MCF 10A (cell line): ENCODE measurements around the gene SLC43A3. TPM values are rescaled to one million over a fixed set of nuclear protein-coding genes. Genes with fewer than 3 reads are reported as not detected.

Experiments
- BruUV-seq: library from RNA; stranded (reverse); fragments of 400-500 nt; replicated peaks from 2 replicates; lab custom pipeline; 2021; lab: Mats Ljungman, UMichigan
- CTCF ChIA-PET: fragments of 300-600 bp; sonication (Branson Sonifier 250); formaldehyde crosslinking; extraction: SDS; loops from one replicate; lab custom pipeline; 2021; ENCODE audit warnings: antibody characterized with exemption, inconsistent platforms; lab: Yijun Ruan, JAX
- POLR2A ChIA-PET: fragments of 300-600, 350-650 bp; sonication (Branson Sonifier 250); formaldehyde crosslinking; extraction: SDS; loops from one replicate; lab custom pipeline; 2020; ENCODE audit warnings: antibody characterized with exemption, inconsistent platforms; lab: Yijun Ruan, JAX
- DNase-seq: peaks from one replicate; pipeline ENCODE4 v3.0.0-alpha.2; 2018; ENCODE audit not compliant: unreplicated experiment
- H3K27ac Mint-ChIP-seq: one replicate; pipeline ENCODE4 v1.8.0; 2022; ENCODE audit warnings: mild to moderate bottlenecking, low read depth, mixed read lengths; ENCODE audit not compliant: unreplicated experiment
- H3K27me3 Mint-ChIP-seq: one replicate; pipeline ENCODE4 v1.8.0; 2022; ENCODE audit warnings: mixed read lengths; ENCODE audit not compliant: insufficient read depth, unreplicated experiment
- H3K36me3 Mint-ChIP-seq: one replicate; pipeline ENCODE4 v1.8.0; 2022; ENCODE audit warnings: mild to moderate bottlenecking, moderate library complexity, mixed read lengths; ENCODE audit not compliant: insufficient read depth, unreplicated experiment
- H3K4me1 Mint-ChIP-seq: one replicate; pipeline ENCODE4 v1.8.0; 2022; ENCODE audit warnings: mixed read lengths; ENCODE audit not compliant: insufficient read depth, unreplicated experiment
- H3K4me3 Mint-ChIP-seq: one replicate; pipeline ENCODE4 v1.8.0; 2022; ENCODE audit warnings: mild to moderate bottlenecking, moderate library complexity, mixed read lengths; ENCODE audit not compliant: unreplicated experiment
- H3K9me3 Mint-ChIP-seq: one replicate; pipeline ENCODE4 v1.8.0; 2022; ENCODE audit warnings: mixed read lengths; ENCODE audit not compliant: unreplicated experiment
- CTCF ChIP-seq: fragments of 200-600 bp; IDR thresholded peaks from one replicate; pipeline ENCODE4 v1.8.0; 2022; ENCODE audit warnings: antibody characterized with exemption, mild to moderate bottlenecking; ENCODE audit not compliant: unreplicated experiment
- intact Hi-C: fragments of 100-400 bp; cut with micrococcal nuclease; formaldehyde crosslinking; loops from 2 replicates; pipeline ENCODE4 v1.14.1; 2022
- total RNA-seq: library from RNA; stranded (reverse); gene quantifications from 2 replicates; pipeline ENCODE4 v1.2.3, GENCODE V29; 2022

Gene SLC43A3
- total RNA-seq, 1 experiment from 2014 or later, result 112 TPM

- intact Hi-C loops, result no loop called here
- CTCF ChIA-PET, result interaction anchor here (0.5 to 9.3 kb wide), 4 partner anchors 10 to 211 kb away, joined by 3 to 84 read pairs (median 4); no protein-coding TSS in a partner anchor
Measured at GRCh38 chr11:57357856-57358255, 69.1 kb downstream of the SLC43A3 start.

GRCh38 chr11:57357310-57357709 lies 69.6 kb downstream of the SLC43A3 start:
- H3K27me3 Mint-ChIP-seq, result no peaks in the 10 kb centered on the region
- no peak overlapping the region for H3K27ac Mint-ChIP-seq
- H3K36me3 Mint-ChIP-seq, result no peaks in the 10 kb centered on the region
- BruUV-seq, result no TSS peak
- no peaks in the 10 kb centered on the region for H3K4me1 Mint-ChIP-seq
- no peak for TF ChIP-seq CTCF
- ChIA-PET CTCF (interaction anchor here (0.5 to 9.3 kb wide), 4 partner anchors 10 to 211 kb away, joined by 3 to 84 read pairs (median 4); no protein-coding TSS in a partner anchor), POLR2A (interaction anchor here (0.5 to 0.6 kb wide), 3 partner anchors 273 to 354 kb away, joined by 3 read pairs; no protein-coding TSS in a partner anchor)
- DNase-seq, result no peak
- intact Hi-C loops, result no loop called here
- no peaks in the 10 kb centered on the region for H3K9me3 Mint-ChIP-seq
- H3K4me3 Mint-ChIP-seq, result no peak overlapping the region

More at GRCh38 chr11:57357856-57358255, 69.1 kb downstream of the SLC43A3 start:
- H3K4me1 Mint-ChIP-seq, result no peaks in the 10 kb centered on the region
- DNase-seq, result no peak
- no peak overlapping the region for H3K27ac Mint-ChIP-seq
- no TSS peak for BruUV-seq
- no peaks in the 10 kb centered on the region for H3K36me3 Mint-ChIP-seq
- no peaks in the 10 kb centered on the region for H3K27me3 Mint-ChIP-seq
- H3K9me3 Mint-ChIP-seq, result no peaks in the 10 kb centered on the region
- H3K4me3 Mint-ChIP-seq, result no peak overlapping the region
- POLR2A ChIA-PET, result interaction anchor here (0.5 kb wide), 1 partner anchor 353 kb away, joined by 3 read pairs; no protein-coding TSS in a partner anchor
- no peak for TF ChIP-seq CTCF

Other genes starting within 250 kb of the SLC43A3 start
- not detected in 2 replicates for gene LRRC55, start 245.2 kb downstream of the SLC43A3 start, total RNA-seq
- not detected in 2 replicates for gene APLNR, start 189.9 kb downstream of the SLC43A3 start, total RNA-seq
- 198 and 202 TPM in 2 replicates for gene TNKS1BP1, start 102.2 kb downstream of the SLC43A3 start, total RNA-seq
- gene SSRP1, start 91.2 kb downstream of the SLC43A3 start, total RNA-seq, result 159 and 229 TPM in 2 replicates
- not detected in 2 replicates for gene P2RX3, start 88.8 kb downstream of the SLC43A3 start, total RNA-seq
- not detected in 2 replicates for gene PRG3, start 46.0 kb downstream of the SLC43A3 start, total RNA-seq
- gene PRG2, start 36.5 kb downstream of the SLC43A3 start, total RNA-seq, result 0.25 TPM in 1 of 2 replicates, not detected in the other
- 2.0 and 3.2 TPM in 2 replicates for gene RTN4RL2, start 33.4 kb upstream of the SLC43A3 start, total RNA-seq
- gene SLC43A1, start 88.6 kb upstream of the SLC43A3 start, total RNA-seq, result 1.7 and 3.2 TPM in 2 replicates
- 52.2 and 80.3 TPM in 2 replicates for gene TIMM10, start 103.6 kb upstream of the SLC43A3 start, total RNA-seq
- gene SMTNL1, start 110.5 kb upstream of the SLC43A3 start, total RNA-seq, result not detected in 2 replicates
- gene UBE2L6, start 140.6 kb upstream of the SLC43A3 start, total RNA-seq, result 17.0 and 17.3 TPM in 2 replicates
- gene SERPING1, start 170.6 kb upstream of the SLC43A3 start, total RNA-seq, result 1.1 TPM in 1 of 2 replicates, not detected in the other
- 0.16 TPM in 1 of 2 replicates, not detected in the other for gene YPEL4, start 222.8 kb upstream of the SLC43A3 start, total RNA-seq
- 8.6 and 9.2 TPM in 2 replicates for gene CLP1, start 230.6 kb upstream of the SLC43A3 start, total RNA-seq
- 73.8 and 74.6 TPM in 2 replicates for gene ZDHHC5, start 241.0 kb upstream of the SLC43A3 start, total RNA-seq